K562 (cell line): ENCODE data around the gene RIT1. TPM values are rescaled to one million over a fixed set of nuclear protein-coding genes. Genes with fewer than 3 reads are reported as not detected.

Source experiments
- ARID3B ChIP-seq: fragments of 250-450 bp; sonication (Bioruptor Pico); IDR thresholded peaks from 2 replicates; pipeline ENCODE4 v1.4.0; 2020; ENCODE audit warnings: borderline replicate concordance
- CLOCK ChIP-seq: fragments of 250-450 bp; sonication (Bioruptor Pico); IDR thresholded peaks from 2 replicates; pipeline ENCODE4 v1.4.0; 2020; ENCODE audit warnings: mild to moderate bottlenecking, moderate library complexity, borderline replicate concordance
- CREB1 ChIP-seq, 2 experiments: sonication (generic) in 1 of 2; formaldehyde crosslinking in 1 of 2; IDR thresholded peaks; 2 replicates each; pipeline versions ENCODE4 v1.6.1 to v1.8.0; 2012 to 2022; ENCODE audit warnings: inconsistent platforms in 1 of 2, mild to moderate bottlenecking in 1 of 2, missing genetic modification reagents in 1 of 2, moderate library complexity in 1 of 2
- HEY1 ChIP-seq: fragments of 250-450 bp; sonication (Bioruptor Pico); IDR thresholded peaks from 2 replicates; pipeline ENCODE4 v1.5.0; 2020; ENCODE audit warnings: mild to moderate bottlenecking, moderate library complexity, borderline replicate concordance
- MXD1 ChIP-seq: fragments of 250-450 bp; sonication (Bioruptor Pico); IDR thresholded peaks from 2 replicates; pipeline ENCODE4 v1.8.0; 2021; ENCODE audit warnings: borderline replicate concordance, mild to moderate bottlenecking, moderate library complexity; ENCODE audit not compliant: poor library complexity, severe bottlenecking
- PATZ1 ChIP-seq: fragments of 250-450 bp; sonication (Bioruptor Pico); IDR thresholded peaks from 2 replicates; pipeline ENCODE4 v1.5.0; 2020; ENCODE audit warnings: mild to moderate bottlenecking, borderline replicate concordance
- VEZF1 ChIP-seq: fragments of 200-800 bp; sonication (Bioruptor generic); IDR thresholded peaks from 2 replicates; pipeline ENCODE4 v1.6.1; 2017; ENCODE audit warnings: missing genetic modification characterization, missing compliant biosample characterization
- ZNF174 ChIP-seq: fragments of 250-450 bp; sonication (Bioruptor Pico); IDR thresholded peaks from 2 replicates; pipeline ENCODE4 v1.4.0; 2020; ENCODE audit warnings: mild to moderate bottlenecking
- ZNF609 ChIP-seq: sonication (generic); formaldehyde crosslinking; IDR thresholded peaks from 2 replicates; pipeline ENCODE4 v1.8.1; 2023; ENCODE audit warnings: missing genetic modification reagents, mild to moderate bottlenecking, borderline replicate concordance
- polyA plus RNA-seq, 8 experiments: library from polyadenylated mRNA; depleted of rRNA in 4 of 8; stranded (reverse) in 5 of 8; unstranded in 3 of 8; fragments of >200 nt; fragmentation: Nextera tagmentation in 2 of 8; fragmentation: Illumina TruSeq in 1 of 8; extraction: Ambion mirVana in 2 of 8; extraction: Trizol in 1 of 8; gene quantifications; 2 replicates each; pipeline versions ENCODE4 v1.2.1 to v1.2.3, GENCODE V29; 2011 to 2014; ENCODE audit warnings: inconsistent platforms in 1 of 8, missing spikeins in 1 of 8
- total RNA-seq, 7 experiments: library from RNA; depleted of rRNA in 6 of 7; stranded (reverse); fragments of >200 nt in 6 of 7; fragmentation: Illumina TruSeq in 2 of 7; extraction: Trizol in 2 of 7; gene quantifications; 2 replicates each; pipeline versions ENCODE4 v1.2.1 to v1.2.3, GENCODE V29; 2011 to 2021; ENCODE audit warnings: low replicate concordance in 1 of 7

The RIT1 gene
- total and polyA plus RNA-seq, 9 of the 15 experiments (the other 6 are each of a cell fraction or from before 2014, with no cell fraction given), result 13.5 to 57.6 (median 22.9) TPM

DNA sequence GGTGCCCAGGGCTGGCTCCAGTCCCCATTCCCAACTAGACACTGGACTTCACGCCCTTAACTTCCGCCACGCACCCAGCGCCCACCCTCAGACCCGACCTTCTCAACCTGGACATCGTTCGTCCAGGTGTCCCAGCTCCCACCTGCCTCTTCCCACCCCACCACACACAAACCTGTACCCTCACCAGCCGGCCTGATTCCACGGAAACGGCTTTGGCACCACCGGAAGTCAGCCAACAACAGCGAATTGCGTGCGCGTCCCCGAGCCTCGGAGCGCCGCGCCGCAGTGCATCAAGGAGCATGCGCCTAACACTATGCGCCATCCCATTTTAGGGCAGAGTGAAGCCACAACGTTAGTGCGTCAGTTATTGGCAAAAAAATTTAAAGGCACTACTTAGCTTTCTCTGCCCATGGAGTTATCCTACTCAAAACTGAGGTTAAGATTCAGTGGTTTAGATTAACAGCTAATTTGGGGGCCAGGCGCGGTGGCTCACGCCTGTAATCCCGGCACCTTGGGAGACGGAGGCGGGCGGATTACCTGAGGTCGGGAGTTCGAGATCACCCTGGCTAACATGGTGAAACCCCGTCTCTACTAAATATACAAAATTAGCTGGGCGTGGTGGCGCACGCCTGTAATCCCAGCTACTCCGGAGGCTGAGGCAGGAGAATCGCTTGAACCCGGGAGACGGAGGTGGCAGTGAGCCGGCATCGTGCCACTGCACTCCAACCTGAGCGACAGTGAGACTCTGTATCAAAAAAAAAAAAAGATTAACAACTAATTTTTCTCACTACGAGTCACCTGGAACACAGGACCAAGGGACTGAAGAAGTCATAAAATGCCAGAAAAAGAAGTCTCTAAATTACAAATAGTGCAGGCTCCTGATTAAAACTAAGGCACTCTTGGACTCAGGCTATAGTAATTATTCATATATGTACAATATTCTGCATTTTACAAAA lies 53.9 kb downstream of the RIT1 start, which contains the start of gene GON4L (continued):
- TF ChIP-seq CLOCK, result no peak
- no peak for TF ChIP-seq MXD1 (CRISPR knock-in tag)
- no peak for TF ChIP-seq ZNF174 (CRISPR knock-in tag)
- no peak for TF ChIP-seq ARID3B (CRISPR knock-in tag)
- TF ChIP-seq HEY1 (CRISPR knock-in tag), result no peak
- TF ChIP-seq CREB1 (IDR thresholded peaks at IDR 0.05), result peak; percentile 82
- peak; percentile 87 for TF ChIP-seq CREB1 (CRISPR knock-in tag; IDR thresholded peaks at IDR 0.05)
- TF ChIP-seq ZNF609 (CRISPR knock-in tag), result no peak
- no peak for TF ChIP-seq PATZ1 (CRISPR knock-in tag)
- no peak for TF ChIP-seq VEZF1 (CRISPR knock-in tag)
